ENCODE measurements around the gene EPHA5.

The EPHA5 gene

DNA sequence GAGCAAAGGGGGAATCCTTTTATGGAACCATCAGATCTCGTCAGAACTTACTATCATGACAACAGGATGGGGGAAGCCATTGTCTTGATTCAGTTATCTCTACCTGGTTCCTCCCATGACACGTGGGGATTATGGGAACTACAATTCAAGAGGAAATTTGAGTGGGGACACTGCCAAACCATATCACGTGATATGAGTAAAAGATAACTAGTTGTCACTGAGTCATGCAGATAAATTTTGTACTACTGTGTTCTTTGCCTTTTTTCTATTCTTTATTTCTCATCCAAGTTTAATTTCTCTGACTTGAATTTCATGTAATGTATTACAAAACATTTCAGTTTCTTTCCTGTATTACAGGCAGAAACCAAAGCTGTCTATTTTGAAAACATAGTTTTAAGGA lies 383.2 kb downstream of the EPHA5 start:
- FAIRE-seq (no peak), DNase-seq (ENCODE audit: extremely low spot score, insufficient read length, low read depth) (no peak)

Measured in GM18507 (cell line).